ENCODE results near the gene SPAG6. TPM values are rescaled to one million over a fixed set of nuclear protein-coding genes. Genes with fewer than 3 reads are reported as not detected.

SPAG6 gene
- total RNA-seq, 1 experiment from 2014 or later = 0.74 TPM

DNA sequence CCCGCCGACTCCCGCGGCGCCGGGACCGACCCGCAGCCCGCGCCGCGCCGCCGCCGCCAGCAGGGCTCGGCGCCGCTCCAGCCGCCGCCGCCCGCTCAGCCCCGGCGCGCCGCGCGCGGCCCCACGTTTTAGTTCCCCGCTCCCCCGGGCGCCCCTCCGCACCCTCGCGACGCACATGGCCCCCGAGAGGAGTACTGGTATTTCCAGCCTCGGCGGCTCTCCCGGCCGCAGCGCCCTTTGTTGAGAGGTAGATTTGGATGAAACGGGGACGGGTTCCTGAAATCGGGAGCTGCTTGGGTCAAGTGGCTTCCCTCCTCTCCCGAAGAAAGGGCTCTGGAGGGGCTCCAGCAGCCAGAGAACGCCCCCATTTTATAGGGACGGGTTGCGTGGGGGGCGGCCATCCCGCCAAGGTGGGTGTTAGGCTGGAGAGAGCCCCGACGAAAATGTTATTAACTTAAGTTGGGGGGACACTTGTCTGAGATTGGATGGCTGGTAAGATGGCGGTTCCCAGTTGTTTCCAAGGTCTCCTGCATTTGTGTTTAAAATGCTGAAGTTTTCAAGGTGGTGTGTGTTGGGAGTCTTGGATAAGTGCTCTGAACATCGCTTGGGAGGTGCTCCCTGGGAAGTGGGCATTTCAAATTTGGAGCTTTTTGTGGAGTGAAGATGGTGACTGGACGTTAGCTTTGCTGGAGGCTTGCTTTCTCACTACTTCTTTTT is 23.2 kb upstream of the SPAG6 start:
- DNase-seq (ENCODE audit: low spot score) (peak; percentile 28), ATAC-seq (no peak)
- TF ChIP-seq, protein P1, sequence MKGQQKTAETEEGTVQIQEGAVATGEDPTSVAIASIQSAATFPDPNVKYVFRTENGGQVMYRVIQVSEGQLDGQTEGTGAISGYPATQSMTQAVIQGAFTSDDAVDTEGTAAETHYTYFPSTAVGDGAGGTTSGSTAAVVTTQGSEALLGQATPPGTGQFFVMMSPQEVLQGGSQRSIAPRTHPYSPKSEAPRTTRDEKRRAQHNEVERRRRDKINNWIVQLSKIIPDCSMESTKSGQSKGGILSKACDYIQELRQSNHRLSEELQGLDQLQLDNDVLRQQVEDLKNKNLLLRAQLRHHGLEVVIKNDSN (CRISPR knock-in tag; IDR thresholded peaks at IDR 0.05) = no peak
- no peak for TF ChIP-seq ZNF121 (CRISPR knock-in tag; IDR thresholded peaks at IDR 0.05)
- no peak for TF ChIP-seq SMAD3 (CRISPR knock-in tag; IDR thresholded peaks at IDR 0.05; ENCODE audit: borderline replicate concordance)
- TF ChIP-seq, protein P2, sequence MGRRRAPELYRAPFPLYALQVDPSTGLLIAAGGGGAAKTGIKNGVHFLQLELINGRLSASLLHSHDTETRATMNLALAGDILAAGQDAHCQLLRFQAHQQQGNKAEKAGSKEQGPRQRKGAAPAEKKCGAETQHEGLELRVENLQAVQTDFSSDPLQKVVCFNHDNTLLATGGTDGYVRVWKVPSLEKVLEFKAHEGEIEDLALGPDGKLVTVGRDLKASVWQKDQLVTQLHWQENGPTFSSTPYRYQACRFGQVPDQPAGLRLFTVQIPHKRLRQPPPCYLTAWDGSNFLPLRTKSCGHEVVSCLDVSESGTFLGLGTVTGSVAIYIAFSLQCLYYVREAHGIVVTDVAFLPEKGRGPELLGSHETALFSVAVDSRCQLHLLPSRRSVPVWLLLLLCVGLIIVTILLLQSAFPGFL (CRISPR knock-in tag; IDR thresholded peaks at IDR 0.05; ENCODE audit: borderline replicate concordance) = no peak
- no peak for TF ChIP-seq ESRRA (CRISPR knock-in tag; IDR thresholded peaks at IDR 0.05; ENCODE audit: borderline replicate concordance)
- TF ChIP-seq, protein P3, sequence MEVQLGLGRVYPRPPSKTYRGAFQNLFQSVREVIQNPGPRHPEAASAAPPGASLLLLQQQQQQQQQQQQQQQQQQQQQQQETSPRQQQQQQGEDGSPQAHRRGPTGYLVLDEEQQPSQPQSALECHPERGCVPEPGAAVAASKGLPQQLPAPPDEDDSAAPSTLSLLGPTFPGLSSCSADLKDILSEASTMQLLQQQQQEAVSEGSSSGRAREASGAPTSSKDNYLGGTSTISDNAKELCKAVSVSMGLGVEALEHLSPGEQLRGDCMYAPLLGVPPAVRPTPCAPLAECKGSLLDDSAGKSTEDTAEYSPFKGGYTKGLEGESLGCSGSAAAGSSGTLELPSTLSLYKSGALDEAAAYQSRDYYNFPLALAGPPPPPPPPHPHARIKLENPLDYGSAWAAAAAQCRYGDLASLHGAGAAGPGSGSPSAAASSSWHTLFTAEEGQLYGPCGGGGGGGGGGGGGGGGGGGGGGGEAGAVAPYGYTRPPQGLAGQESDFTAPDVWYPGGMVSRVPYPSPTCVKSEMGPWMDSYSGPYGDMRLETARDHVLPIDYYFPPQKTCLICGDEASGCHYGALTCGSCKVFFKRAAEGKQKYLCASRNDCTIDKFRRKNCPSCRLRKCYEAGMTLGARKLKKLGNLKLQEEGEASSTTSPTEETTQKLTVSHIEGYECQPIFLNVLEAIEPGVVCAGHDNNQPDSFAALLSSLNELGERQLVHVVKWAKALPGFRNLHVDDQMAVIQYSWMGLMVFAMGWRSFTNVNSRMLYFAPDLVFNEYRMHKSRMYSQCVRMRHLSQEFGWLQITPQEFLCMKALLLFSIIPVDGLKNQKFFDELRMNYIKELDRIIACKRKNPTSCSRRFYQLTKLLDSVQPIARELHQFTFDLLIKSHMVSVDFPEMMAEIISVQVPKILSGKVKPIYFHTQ (CRISPR knock-in tag; IDR thresholded peaks at IDR 0.05) = no peak
- TF ChIP-seq, protein P4, sequence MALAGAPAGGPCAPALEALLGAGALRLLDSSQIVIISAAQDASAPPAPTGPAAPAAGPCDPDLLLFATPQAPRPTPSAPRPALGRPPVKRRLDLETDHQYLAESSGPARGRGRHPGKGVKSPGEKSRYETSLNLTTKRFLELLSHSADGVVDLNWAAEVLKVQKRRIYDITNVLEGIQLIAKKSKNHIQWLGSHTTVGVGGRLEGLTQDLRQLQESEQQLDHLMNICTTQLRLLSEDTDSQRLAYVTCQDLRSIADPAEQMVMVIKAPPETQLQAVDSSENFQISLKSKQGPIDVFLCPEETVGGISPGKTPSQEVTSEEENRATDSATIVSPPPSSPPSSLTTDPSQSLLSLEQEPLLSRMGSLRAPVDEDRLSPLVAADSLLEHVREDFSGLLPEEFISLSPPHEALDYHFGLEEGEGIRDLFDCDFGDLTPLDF (CRISPR knock-in tag; IDR thresholded peaks at IDR 0.05) = no peak
- Mint-ChIP-seq H3K4me1 (peaks cover 62% of the 10 kb centered on the region), H3K27me3 (ENCODE audit: low read depth) (peaks cover 87% of the 10 kb centered on the region), H3K4me3 (peak overlapping the region; percentile 74), H3K27ac (no peak overlapping the region), H3K36me3 (no peaks in the 10 kb centered on the region), H3K9me3 (no peaks in the 10 kb centered on the region)
- ChIA-PET POLR2A (interaction anchor here (0.5 kb wide), 1 partner anchor 29 kb away, joined by 6 read pairs; no protein-coding TSS in a partner anchor), CTCF (no interaction called here)

DNA sequence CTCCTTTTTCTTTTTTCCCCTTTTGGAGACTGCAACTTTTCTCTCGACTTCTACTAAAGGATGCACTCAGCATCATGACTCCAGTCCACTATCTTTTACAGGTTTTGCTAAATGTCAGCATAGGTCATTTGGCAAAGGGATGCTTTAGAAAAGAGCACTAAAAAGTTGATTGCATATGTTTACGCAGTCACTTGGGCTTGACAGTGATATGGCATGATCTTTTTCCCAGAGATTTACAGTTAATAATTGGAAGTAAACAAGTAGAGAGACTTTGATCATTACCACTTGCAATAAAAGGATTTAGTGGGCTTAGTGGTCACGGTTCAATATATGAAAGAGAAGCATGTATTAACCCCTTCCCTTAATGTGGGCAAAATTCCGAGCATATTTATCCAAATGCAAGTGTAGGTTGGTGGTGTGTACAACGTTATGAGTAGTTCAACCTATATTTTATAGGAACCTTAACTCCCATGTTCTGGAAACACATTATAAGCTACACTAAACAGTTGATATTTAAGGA is 22.6 kb upstream of the SPAG6 start:
- peaks cover 57% of the 10 kb centered on the region for H3K4me1 Mint-ChIP-seq
- no peaks in the 10 kb centered on the region for H3K9me3 Mint-ChIP-seq
- ChIA-PET POLR2A (interaction anchor here (0.5 kb wide), 1 partner anchor 29 kb away, joined by 6 read pairs; no protein-coding TSS in a partner anchor), CTCF (no interaction called here)
- no peak for DNase-seq (ENCODE audit: low spot score)
- H3K27me3 Mint-ChIP-seq (ENCODE audit: low read depth) = peaks cover 87% of the 10 kb centered on the region
- peak overlapping the region; percentile 74 for H3K4me3 Mint-ChIP-seq
- no peaks in the 10 kb centered on the region for H3K36me3 Mint-ChIP-seq
- H3K27ac Mint-ChIP-seq = no peak overlapping the region
- no peak for ATAC-seq
- TF ChIP-seq MYBL2 (CRISPR knock-in tag; IDR thresholded peaks at IDR 0.05) (no peak), NR2C2 (CRISPR knock-in tag; IDR thresholded peaks at IDR 0.05) (no peak), HMGA2 (CRISPR knock-in tag; IDR thresholded peaks at IDR 0.05) (no peak), ZNF121 (CRISPR knock-in tag; IDR thresholded peaks at IDR 0.05) (no peak), ZNF396 (CRISPR knock-in tag; IDR thresholded peaks at IDR 0.05; ENCODE audit: borderline replicate concordance) (no peak), ZNF138 (CRISPR knock-in tag; conservative IDR thresholded peaks at IDR 0.05) (no peak), SOX15 (CRISPR knock-in tag; IDR thresholded peaks at IDR 0.05) (no peak), ZNF317 (CRISPR knock-in tag; IDR thresholded peaks at IDR 0.05; ENCODE audit: borderline replicate concordance, low read depth) (no peak), FOXJ3 (CRISPR knock-in tag; IDR thresholded peaks at IDR 0.05; ENCODE audit: borderline replicate concordance) (no peak)
- TF ChIP-seq, protein P5, sequence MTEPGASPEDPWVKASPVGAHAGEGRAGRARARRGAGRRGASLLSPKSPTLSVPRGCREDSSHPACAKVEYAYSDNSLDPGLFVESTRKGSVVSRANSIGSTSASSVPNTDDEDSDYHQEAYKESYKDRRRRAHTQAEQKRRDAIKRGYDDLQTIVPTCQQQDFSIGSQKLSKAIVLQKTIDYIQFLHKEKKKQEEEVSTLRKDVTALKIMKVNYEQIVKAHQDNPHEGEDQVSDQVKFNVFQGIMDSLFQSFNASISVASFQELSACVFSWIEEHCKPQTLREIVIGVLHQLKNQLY (CRISPR knock-in tag; IDR thresholded peaks at IDR 0.05) = no peak
- TF ChIP-seq, protein P6, sequence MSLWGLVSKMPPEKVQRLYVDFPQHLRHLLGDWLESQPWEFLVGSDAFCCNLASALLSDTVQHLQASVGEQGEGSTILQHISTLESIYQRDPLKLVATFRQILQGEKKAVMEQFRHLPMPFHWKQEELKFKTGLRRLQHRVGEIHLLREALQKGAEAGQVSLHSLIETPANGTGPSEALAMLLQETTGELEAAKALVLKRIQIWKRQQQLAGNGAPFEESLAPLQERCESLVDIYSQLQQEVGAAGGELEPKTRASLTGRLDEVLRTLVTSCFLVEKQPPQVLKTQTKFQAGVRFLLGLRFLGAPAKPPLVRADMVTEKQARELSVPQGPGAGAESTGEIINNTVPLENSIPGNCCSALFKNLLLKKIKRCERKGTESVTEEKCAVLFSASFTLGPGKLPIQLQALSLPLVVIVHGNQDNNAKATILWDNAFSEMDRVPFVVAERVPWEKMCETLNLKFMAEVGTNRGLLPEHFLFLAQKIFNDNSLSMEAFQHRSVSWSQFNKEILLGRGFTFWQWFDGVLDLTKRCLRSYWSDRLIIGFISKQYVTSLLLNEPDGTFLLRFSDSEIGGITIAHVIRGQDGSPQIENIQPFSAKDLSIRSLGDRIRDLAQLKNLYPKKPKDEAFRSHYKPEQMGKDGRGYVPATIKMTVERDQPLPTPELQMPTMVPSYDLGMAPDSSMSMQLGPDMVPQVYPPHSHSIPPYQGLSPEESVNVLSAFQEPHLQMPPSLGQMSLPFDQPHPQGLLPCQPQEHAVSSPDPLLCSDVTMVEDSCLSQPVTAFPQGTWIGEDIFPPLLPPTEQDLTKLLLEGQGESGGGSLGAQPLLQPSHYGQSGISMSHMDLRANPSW (CRISPR knock-in tag; conservative IDR thresholded peaks at IDR 0.05; ENCODE audit: low read depth) = no peak
- TF ChIP-seq, protein P7, sequence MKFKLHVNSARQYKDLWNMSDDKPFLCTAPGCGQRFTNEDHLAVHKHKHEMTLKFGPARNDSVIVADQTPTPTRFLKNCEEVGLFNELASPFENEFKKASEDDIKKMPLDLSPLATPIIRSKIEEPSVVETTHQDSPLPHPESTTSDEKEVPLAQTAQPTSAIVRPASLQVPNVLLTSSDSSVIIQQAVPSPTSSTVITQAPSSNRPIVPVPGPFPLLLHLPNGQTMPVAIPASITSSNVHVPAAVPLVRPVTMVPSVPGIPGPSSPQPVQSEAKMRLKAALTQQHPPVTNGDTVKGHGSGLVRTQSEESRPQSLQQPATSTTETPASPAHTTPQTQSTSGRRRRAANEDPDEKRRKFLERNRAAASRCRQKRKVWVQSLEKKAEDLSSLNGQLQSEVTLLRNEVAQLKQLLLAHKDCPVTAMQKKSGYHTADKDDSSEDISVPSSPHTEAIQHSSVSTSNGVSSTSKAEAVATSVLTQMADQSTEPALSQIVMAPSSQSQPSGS (CRISPR knock-in tag; IDR thresholded peaks at IDR 0.05; ENCODE audit: borderline replicate concordance, low read depth) = no peak
- TF ChIP-seq, protein P8, sequence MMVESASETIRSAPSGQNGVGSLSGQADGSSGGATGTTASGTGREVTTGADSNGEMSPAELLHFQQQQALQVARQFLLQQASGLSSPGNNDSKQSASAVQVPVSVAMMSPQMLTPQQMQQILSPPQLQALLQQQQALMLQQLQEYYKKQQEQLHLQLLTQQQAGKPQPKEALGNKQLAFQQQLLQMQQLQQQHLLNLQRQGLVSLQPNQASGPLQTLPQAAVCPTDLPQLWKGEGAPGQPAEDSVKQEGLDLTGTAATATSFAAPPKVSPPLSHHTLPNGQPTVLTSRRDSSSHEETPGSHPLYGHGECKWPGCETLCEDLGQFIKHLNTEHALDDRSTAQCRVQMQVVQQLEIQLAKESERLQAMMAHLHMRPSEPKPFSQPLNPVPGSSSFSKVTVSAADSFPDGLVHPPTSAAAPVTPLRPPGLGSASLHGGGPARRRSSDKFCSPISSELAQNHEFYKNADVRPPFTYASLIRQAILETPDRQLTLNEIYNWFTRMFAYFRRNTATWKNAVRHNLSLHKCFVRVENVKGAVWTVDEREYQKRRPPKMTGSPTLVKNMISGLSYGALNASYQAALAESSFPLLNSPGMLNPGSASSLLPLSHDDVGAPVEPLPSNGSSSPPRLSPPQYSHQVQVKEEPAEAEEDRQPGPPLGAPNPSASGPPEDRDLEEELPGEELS (CRISPR knock-in tag; IDR thresholded peaks at IDR 0.05) = no peak

Data from WTC11 (cell line).